ENCODE measurements around the gene FMNL2.

The FMNL2 gene

GRCh38 chr2:152462120-152462519 is 127.1 kb downstream of the FMNL2 start:
- H3K4me3 ChIP-seq (ENCODE audit: low read length in 2 of 2), result no peak overlapping the region
- H3K4me2 ChIP-seq (ENCODE audit: insufficient read depth, low read length, poor library complexity, severe bottlenecking), result no peak overlapping the region
- H3K36me3 ChIP-seq (replicated peaks in 1 of 2; ENCODE audit: control insufficient read depth in 2 of 2, insufficient read depth in 2 of 2, low read length in 2 of 2), result peaks cover 0 to 3% of the 10 kb centered on the region in 2 donors
- H3K9ac ChIP-seq (ENCODE audit: low read depth, low read length, poor library complexity), result no peak overlapping the region
- no peak overlapping the region for H4K91ac ChIP-seq (ENCODE audit: low read depth, low read length, poor library complexity)
- DNase-seq (ENCODE audit: low spot score), result no peak
- H2AK5ac ChIP-seq (ENCODE audit: low read depth, low read length), result no peak overlapping the region
- H3K27me3 ChIP-seq (ENCODE audit: control insufficient read depth in 3 of 3, insufficient read depth in 3 of 3, low read depth in 1 of 3, low read length in 3 of 3), result no peaks in the 10 kb centered on the region
- H3K14ac ChIP-seq (ENCODE audit: low read length), result no peak overlapping the region
- peaks cover 2% of the 10 kb centered on the region for H3K79me1 ChIP-seq (ENCODE audit: low read depth, low read length)
- no peak overlapping the region for H3K4ac ChIP-seq (ENCODE audit: low read length)
- WGBS, 2 donors (ENCODE audit: extremely low coverage in 2 of 2, insufficient read length in 2 of 2, insufficient replicate concordance in 1 of 2), result no CpG with 5 or more reads among the region's 3 CpGs
- H3K23ac ChIP-seq (ENCODE audit: low read depth, low read length, poor library complexity), result no peak overlapping the region
- H2BK12ac ChIP-seq (ENCODE audit: low read length), result no peak overlapping the region
- no peak overlapping the region for H3K18ac ChIP-seq (ENCODE audit: low read length)
- H3K27ac ChIP-seq (replicated peaks; ENCODE audit: low read length), result no peak overlapping the region
- peaks cover 7 to 8% of the 10 kb centered on the region in 2 donors for H3K4me1 ChIP-seq (ENCODE audit: control insufficient read depth in 2 of 2, insufficient read depth in 1 of 2, low read depth in 1 of 2, low read length in 2 of 2)
- H2AFZ ChIP-seq (ENCODE audit: low read length), result no peak overlapping the region
- H2BK120ac ChIP-seq (ENCODE audit: low read depth, low read length), result no peak overlapping the region
- H4K8ac ChIP-seq (ENCODE audit: low read depth, low read length), result no peak overlapping the region
- H3K9me3 ChIP-seq (replicated peaks in 1 of 2; ENCODE audit: control insufficient read depth in 2 of 2, insufficient read depth in 1 of 2, low read depth in 1 of 2, low read length in 2 of 2), result peaks cover 0 to 10% of the 10 kb centered on the region in 2 donors
- H2BK5ac ChIP-seq (ENCODE audit: low read length), result no peak overlapping the region
- no peak overlapping the region for H2BK15ac ChIP-seq (ENCODE audit: low read length)

DNA sequence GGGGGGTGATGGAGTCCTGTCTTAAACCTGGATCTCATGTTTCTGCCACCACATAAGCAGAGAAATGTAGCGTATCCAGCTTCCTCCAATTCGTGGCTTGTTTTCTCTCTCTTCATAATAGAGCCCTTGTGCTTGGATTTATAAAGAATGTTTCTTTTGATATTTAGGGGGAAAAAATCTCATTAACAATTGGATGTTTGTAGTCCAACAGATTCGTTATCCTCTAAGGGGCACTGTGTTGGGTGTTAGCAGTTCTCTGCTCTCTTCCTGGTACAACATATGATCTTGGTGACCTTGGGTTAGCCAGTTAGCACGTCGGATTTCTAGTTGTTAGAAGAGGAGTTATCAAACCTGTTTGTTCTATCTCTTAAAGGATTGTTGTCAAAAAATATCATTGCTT is 127.8 kb downstream of the FMNL2 start:
- H3K4me1 ChIP-seq (ENCODE audit: control insufficient read depth in 2 of 2, insufficient read depth in 1 of 2, low read depth in 1 of 2, low read length in 2 of 2), result peaks cover 10% of the 10 kb centered on the region in 2 donors
- no peak overlapping the region for H3K4me2 ChIP-seq (ENCODE audit: insufficient read depth, low read length, poor library complexity, severe bottlenecking)
- WGBS, 2 donors (ENCODE audit: extremely low coverage in 2 of 2, insufficient read length in 2 of 2, insufficient replicate concordance in 1 of 2), result no CpG with 5 or more reads among the region's 5 CpGs
- no peak for DNase-seq (ENCODE audit: low spot score)
- no peak overlapping the region for H2BK12ac ChIP-seq (ENCODE audit: low read length)
- H3K18ac ChIP-seq (ENCODE audit: low read length), result no peak overlapping the region
- H3K27ac ChIP-seq (replicated peaks; ENCODE audit: low read length), result no peak overlapping the region
- H4K8ac ChIP-seq (ENCODE audit: low read depth, low read length), result no peak overlapping the region
- H3K79me1 ChIP-seq (ENCODE audit: low read depth, low read length), result peaks cover 4% of the 10 kb centered on the region
- H2AFZ ChIP-seq (ENCODE audit: low read length), result no peak overlapping the region
- H2BK120ac ChIP-seq (ENCODE audit: low read depth, low read length), result no peak overlapping the region
- no peak overlapping the region for H3K4me3 ChIP-seq (ENCODE audit: low read length in 2 of 2)
- H3K23ac ChIP-seq (ENCODE audit: low read depth, low read length, poor library complexity), result no peak overlapping the region
- H3K4ac ChIP-seq (ENCODE audit: low read length), result no peak overlapping the region
- H4K91ac ChIP-seq (ENCODE audit: low read depth, low read length, poor library complexity), result no peak overlapping the region
- H2BK15ac ChIP-seq (ENCODE audit: low read length), result no peak overlapping the region
- no peak overlapping the region for H2BK5ac ChIP-seq (ENCODE audit: low read length)
- no peak overlapping the region for H2AK5ac ChIP-seq (ENCODE audit: low read depth, low read length)
- peaks cover 0 to 3% of the 10 kb centered on the region in 2 donors for H3K36me3 ChIP-seq (replicated peaks in 1 of 2; ENCODE audit: control insufficient read depth in 2 of 2, insufficient read depth in 2 of 2, low read length in 2 of 2)
- no peak overlapping the region for H3K9ac ChIP-seq (ENCODE audit: low read depth, low read length, poor library complexity)
- no peak overlapping the region for H3K14ac ChIP-seq (ENCODE audit: low read length)
- peaks cover 0 to 3% of the 10 kb centered on the region in 2 donors for H3K9me3 ChIP-seq (replicated peaks in 1 of 2; ENCODE audit: control insufficient read depth in 2 of 2, insufficient read depth in 1 of 2, low read depth in 1 of 2, low read length in 2 of 2)
- no peaks in the 10 kb centered on the region for H3K27me3 ChIP-seq (ENCODE audit: control insufficient read depth in 3 of 3, insufficient read depth in 3 of 3, low read depth in 1 of 3, low read length in 3 of 3)

DNA sequence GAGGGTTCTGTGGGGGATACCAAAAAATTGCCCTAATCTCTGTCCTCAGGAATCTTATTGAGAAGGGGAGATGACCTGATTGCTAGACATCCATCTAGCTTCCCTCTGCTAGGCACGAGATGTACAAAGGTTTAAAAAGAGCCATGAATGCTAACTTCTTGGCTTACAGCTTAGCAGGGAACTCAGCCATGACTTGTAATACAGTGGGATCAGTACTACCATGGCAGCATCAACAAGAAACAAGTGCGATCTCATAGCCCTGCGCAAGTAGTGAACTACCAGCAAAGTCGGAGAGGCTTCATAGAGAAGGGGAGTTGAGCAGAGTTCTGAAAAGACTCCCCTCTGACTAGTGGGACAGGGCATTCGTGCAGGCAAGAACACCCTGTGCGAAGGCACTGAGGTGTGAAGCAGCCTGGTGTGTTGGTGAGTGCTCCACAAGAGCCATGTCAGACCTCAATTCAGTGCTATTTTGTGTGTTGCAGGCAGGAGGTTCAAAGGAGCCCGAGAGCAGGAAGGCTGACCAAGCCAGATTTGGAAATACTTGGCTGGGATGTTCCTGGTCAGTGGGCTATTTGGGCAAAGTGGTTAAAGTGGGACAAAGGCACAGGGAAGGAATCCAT is 130.0 kb downstream of the FMNL2 start:
- H2BK15ac ChIP-seq (ENCODE audit: low read length), result no peak overlapping the region
- H3K4me2 ChIP-seq (ENCODE audit: insufficient read depth, low read length, poor library complexity, severe bottlenecking), result no peak overlapping the region
- H2BK5ac ChIP-seq (ENCODE audit: low read length), result no peak overlapping the region
- H2AK5ac ChIP-seq (ENCODE audit: low read depth, low read length), result no peak overlapping the region
- H3K79me1 ChIP-seq (ENCODE audit: low read depth, low read length), result peaks cover 4% of the 10 kb centered on the region
- H3K18ac ChIP-seq (ENCODE audit: low read length), result no peak overlapping the region
- no peak overlapping the region for H3K23ac ChIP-seq (ENCODE audit: low read depth, low read length, poor library complexity)
- H3K4me3 ChIP-seq (ENCODE audit: low read length in 2 of 2), result no peak overlapping the region
- H3K36me3 ChIP-seq (replicated peaks in 1 of 2; ENCODE audit: control insufficient read depth in 2 of 2, insufficient read depth in 2 of 2, low read length in 2 of 2), result no peaks in the 10 kb centered on the region
- H2BK120ac ChIP-seq (ENCODE audit: low read depth, low read length), result no peak overlapping the region
- no peak overlapping the region for H3K14ac ChIP-seq (ENCODE audit: low read length)
- no peak overlapping the region for H4K91ac ChIP-seq (ENCODE audit: low read depth, low read length, poor library complexity)
- H4K8ac ChIP-seq (ENCODE audit: low read depth, low read length), result no peak overlapping the region
- H3K4me1 ChIP-seq (ENCODE audit: control insufficient read depth in 2 of 2, insufficient read depth in 1 of 2, low read depth in 1 of 2, low read length in 2 of 2), result peaks cover 15 to 17% of the 10 kb centered on the region in 2 donors
- no CpG with 5 or more reads among the region's 7 CpGs for WGBS, 2 donors (ENCODE audit: extremely low coverage in 2 of 2, insufficient read length in 2 of 2, insufficient replicate concordance in 1 of 2)
- no peak for DNase-seq (ENCODE audit: low spot score)
- H3K9me3 ChIP-seq (replicated peaks in 1 of 2; ENCODE audit: control insufficient read depth in 2 of 2, insufficient read depth in 1 of 2, low read depth in 1 of 2, low read length in 2 of 2), result no peaks in the 10 kb centered on the region
- H2BK12ac ChIP-seq (ENCODE audit: low read length), result no peak overlapping the region
- no peak overlapping the region for H3K27ac ChIP-seq (replicated peaks; ENCODE audit: low read length)
- H2AFZ ChIP-seq (ENCODE audit: low read length), result no peak overlapping the region
- no peaks in the 10 kb centered on the region for H3K27me3 ChIP-seq (ENCODE audit: control insufficient read depth in 3 of 3, insufficient read depth in 3 of 3, low read depth in 1 of 3, low read length in 3 of 3)
- H3K4ac ChIP-seq (ENCODE audit: low read length), result no peak overlapping the region
- no peak overlapping the region for H3K9ac ChIP-seq (ENCODE audit: low read depth, low read length, poor library complexity)

- H3K27me3 ChIP-seq (ENCODE audit: control insufficient read depth in 3 of 3, insufficient read depth in 3 of 3, low read depth in 1 of 3, low read length in 3 of 3), result no peaks in the 10 kb centered on the region
- no peak overlapping the region for H2BK120ac ChIP-seq (ENCODE audit: low read depth, low read length)
- no peak overlapping the region for H2AK5ac ChIP-seq (ENCODE audit: low read depth, low read length)
- H3K9me3 ChIP-seq (replicated peaks in 1 of 2; ENCODE audit: control insufficient read depth in 2 of 2, insufficient read depth in 1 of 2, low read depth in 1 of 2, low read length in 2 of 2), result no peaks in the 10 kb centered on the region
- no peak overlapping the region for H3K18ac ChIP-seq (ENCODE audit: low read length)
- H2BK5ac ChIP-seq (ENCODE audit: low read length), result no peak overlapping the region
- H3K4ac ChIP-seq (ENCODE audit: low read length), result no peak overlapping the region
- no peak overlapping the region for H3K4me3 ChIP-seq (ENCODE audit: low read length in 2 of 2)
- H4K8ac ChIP-seq (ENCODE audit: low read depth, low read length), result no peak overlapping the region
- H3K9ac ChIP-seq (ENCODE audit: low read depth, low read length, poor library complexity), result no peak overlapping the region
- H2AFZ ChIP-seq (ENCODE audit: low read length), result no peak overlapping the region
- no CpG with 5 or more reads among the region's 3 CpGs for WGBS, 2 donors (ENCODE audit: extremely low coverage in 2 of 2, insufficient read length in 2 of 2, insufficient replicate concordance in 1 of 2)
- H3K36me3 ChIP-seq (replicated peaks in 1 of 2; ENCODE audit: control insufficient read depth in 2 of 2, insufficient read depth in 2 of 2, low read length in 2 of 2), result no peaks in the 10 kb centered on the region
- H3K79me1 ChIP-seq (ENCODE audit: low read depth, low read length), result peaks cover 4% of the 10 kb centered on the region
- H2BK12ac ChIP-seq (ENCODE audit: low read length), result no peak overlapping the region
- H2BK15ac ChIP-seq (ENCODE audit: low read length), result no peak overlapping the region
- H3K14ac ChIP-seq (ENCODE audit: low read length), result no peak overlapping the region
- H3K27ac ChIP-seq (replicated peaks; ENCODE audit: low read length), result no peak overlapping the region
- H4K91ac ChIP-seq (ENCODE audit: low read depth, low read length, poor library complexity), result no peak overlapping the region
- no peak for DNase-seq (ENCODE audit: low spot score)
- no peak overlapping the region for H3K23ac ChIP-seq (ENCODE audit: low read depth, low read length, poor library complexity)
- H3K4me1 ChIP-seq (ENCODE audit: control insufficient read depth in 2 of 2, insufficient read depth in 1 of 2, low read depth in 1 of 2, low read length in 2 of 2), result peaks cover 15 to 17% of the 10 kb centered on the region in 2 donors
- H3K4me2 ChIP-seq (ENCODE audit: insufficient read depth, low read length, poor library complexity, severe bottlenecking), result no peak overlapping the region
Observed at GRCh38 chr2:152465541-152465940, 130.6 kb downstream of the FMNL2 start.
